Activated CD8-positive, alpha-beta memory T cell treated with anti-CD3 and anti-CD28 coated beads for 1 hour (primary cell): ENCODE measurements around the gene MTHFD1L.
"Not testable (repeated sequence)": the region's sequence is repeated elsewhere in the genome, so short reads cannot be mapped to it uniquely, and the experiment has no call there.

Experiments
- DNase-seq, 2 donors: peaks; one replicate each; pipeline ENCODE4 v3.0.0-alpha.2; 2020; ENCODE audit warnings: low read depth in 1 of 2; ENCODE audit errors: extremely low read depth in 1 of 2

Gene MTHFD1L

GRCh38 chr6:150865406-150866146, at the start of gene MTHFD1L:
Gene MTHFD1L, plus strand, starts transcription at chr6:150865702. Its CDS starts 121 bp downstream, at chr6:150865823.
- peak in 1 of 2 donors; percentile 60 for DNase-seq

GRCh38 chr6:150816554-150816953, 48.9 kb upstream of the MTHFD1L start:
- not testable (repeated sequence) for DNase-seq

GRCh38 chr6:150822932-150823331, 42.6 kb upstream of the MTHFD1L start:
- no peak for DNase-seq

- DNase-seq, result no peak
Measured at GRCh38 chr6:150826788-150827187, 38.7 kb upstream of the MTHFD1L start.

GRCh38 chr6:150828107-150828506, 37.4 kb upstream of the MTHFD1L start:
- not testable (repeated sequence) for DNase-seq

- no peak for DNase-seq
Measured at GRCh38 chr6:150830439-150831165, 34.9 kb upstream of the MTHFD1L start.

GRCh38 chr6:150831577-150831976, 33.9 kb upstream of the MTHFD1L start:
- DNase-seq, result no peak

- DNase-seq, result no peak
Measured at GRCh38 chr6:150835620-150836019, 29.9 kb upstream of the MTHFD1L start.

GRCh38 chr6:150840185-150840584, 25.3 kb upstream of the MTHFD1L start:
- no peak for DNase-seq

- no peak for DNase-seq
Measured at GRCh38 chr6:150841189-150841588, 24.3 kb upstream of the MTHFD1L start.

GRCh38 chr6:150841697-150842096, 23.8 kb upstream of the MTHFD1L start:
- no peak for DNase-seq

- no peak for DNase-seq
Measured at GRCh38 chr6:150844371-150844770, 21.1 kb upstream of the MTHFD1L start.

GRCh38 chr6:150846641-150847040, 18.9 kb upstream of the MTHFD1L start:
- no peak for DNase-seq

- DNase-seq, result no peak
Measured at GRCh38 chr6:150848400-150848799, 17.1 kb upstream of the MTHFD1L start.

GRCh38 chr6:150854392-150854791, 11.1 kb upstream of the MTHFD1L start:
- DNase-seq, result not testable (repeated sequence)

GRCh38 chr6:150855171-150855570, 10.3 kb upstream of the MTHFD1L start:
- not testable (repeated sequence) for DNase-seq

- no peak for DNase-seq
Measured at GRCh38 chr6:150857062-150857944, 8.2 kb upstream of the MTHFD1L start.

- no peak for DNase-seq
Measured at GRCh38 chr6:150857945-150858308, 7.6 kb upstream of the MTHFD1L start.

GRCh38 chr6:150861448-150862168, 3.9 kb upstream of the MTHFD1L start:
- not testable (repeated sequence) for DNase-seq

- DNase-seq, result no peak
Measured at GRCh38 chr6:150863213-150863928, 2.1 kb upstream of the MTHFD1L start.
